Left forelimb (tissue), 1 donor: Measurements from ENCODE around the gene LRRC4C.

Experiments
- DNase-seq: peaks from one replicate; pipeline ENCODE4 v3.0.0-alpha.2; 2018; ENCODE audit warnings: low spot score

Gene LRRC4C

GRCh38 chr11:40467771-40468170, 991.7 kb downstream of the LRRC4C start:
- no peak for DNase-seq

GRCh38 chr11:40445391-40445790, 1014.1 kb downstream of the LRRC4C start:
- DNase-seq, result no peak

GRCh38 chr11:40444151-40444550, 1015.3 kb downstream of the LRRC4C start:
- no peak for DNase-seq

GRCh38 chr11:40435344-40435743, 1024.1 kb downstream of the LRRC4C start:
- no peak for DNase-seq

- DNase-seq, result no peak
Observed at GRCh38 chr11:40434926-40435325, 1024.5 kb downstream of the LRRC4C start.

- no peak for DNase-seq
Observed at GRCh38 chr11:40432358-40432757, 1027.1 kb downstream of the LRRC4C start.

GRCh38 chr11:40425168-40425567, 1034.3 kb downstream of the LRRC4C start:
- DNase-seq, result no peak

GRCh38 chr11:40421208-40421981, 1038.1 kb downstream of the LRRC4C start:
- DNase-seq, result no peak

- DNase-seq, result no peak
Observed at GRCh38 chr11:40417627-40418026, 1041.8 kb downstream of the LRRC4C start.

GRCh38 chr11:40407355-40407754, 1052.1 kb downstream of the LRRC4C start:
- no peak for DNase-seq

- no peak for DNase-seq
Observed at GRCh38 chr11:40405614-40406013, 1053.8 kb downstream of the LRRC4C start.

GRCh38 chr11:40403321-40403720, 1056.1 kb downstream of the LRRC4C start:
- DNase-seq, result no peak

GRCh38 chr11:40401132-40401853, 1058.2 kb downstream of the LRRC4C start:
- DNase-seq, result no peak

- no peak for DNase-seq
Observed at GRCh38 chr11:40397141-40397540, 1062.3 kb downstream of the LRRC4C start.

GRCh38 chr11:40393511-40393910, 1065.9 kb downstream of the LRRC4C start:
- DNase-seq, result no peak

- DNase-seq, result no peak
Observed at GRCh38 chr11:40391679-40392078, 1067.8 kb downstream of the LRRC4C start.

GRCh38 chr11:40388097-40388818, 1071.2 kb downstream of the LRRC4C start:
- no peak for DNase-seq

- DNase-seq, result no peak
Observed at GRCh38 chr11:40387240-40387980, 1072.0 kb downstream of the LRRC4C start.

GRCh38 chr11:40384991-40385390, 1074.5 kb downstream of the LRRC4C start:
- no peak for DNase-seq

GRCh38 chr11:40381481-40381880, 1078.0 kb downstream of the LRRC4C start:
- DNase-seq, result no peak

- DNase-seq, result no peak
Observed at GRCh38 chr11:40380835-40381234, 1078.6 kb downstream of the LRRC4C start.

GRCh38 chr11:40376331-40376730, 1083.1 kb downstream of the LRRC4C start:
- no peak for DNase-seq
